GM12865 (cell line): ENCODE results near the gene TWSG1.

ENCODE experiments used
- DNase-seq: peaks from one replicate; pipeline ENCODE4 v3.0.0; 2010; ENCODE audit warnings: low read depth
- H3K4me3 ChIP-seq: 2 replicates; pipeline ENCODE4 v1.5.1; 2011; ENCODE audit warnings: mild to moderate bottlenecking, low read depth, low read length, control low read depth
- TF ChIP-seq, protein P1 (sequence below): IDR thresholded peaks from 2 replicates; pipeline ENCODE4 v1.5.1; 2011; ENCODE audit warnings: low read length, control low read depth, low read depth, inconsistent platforms; ENCODE audit not compliant: insufficient read depth; ENCODE audit errors: missing control alignments

The TWSG1 gene

DNA sequence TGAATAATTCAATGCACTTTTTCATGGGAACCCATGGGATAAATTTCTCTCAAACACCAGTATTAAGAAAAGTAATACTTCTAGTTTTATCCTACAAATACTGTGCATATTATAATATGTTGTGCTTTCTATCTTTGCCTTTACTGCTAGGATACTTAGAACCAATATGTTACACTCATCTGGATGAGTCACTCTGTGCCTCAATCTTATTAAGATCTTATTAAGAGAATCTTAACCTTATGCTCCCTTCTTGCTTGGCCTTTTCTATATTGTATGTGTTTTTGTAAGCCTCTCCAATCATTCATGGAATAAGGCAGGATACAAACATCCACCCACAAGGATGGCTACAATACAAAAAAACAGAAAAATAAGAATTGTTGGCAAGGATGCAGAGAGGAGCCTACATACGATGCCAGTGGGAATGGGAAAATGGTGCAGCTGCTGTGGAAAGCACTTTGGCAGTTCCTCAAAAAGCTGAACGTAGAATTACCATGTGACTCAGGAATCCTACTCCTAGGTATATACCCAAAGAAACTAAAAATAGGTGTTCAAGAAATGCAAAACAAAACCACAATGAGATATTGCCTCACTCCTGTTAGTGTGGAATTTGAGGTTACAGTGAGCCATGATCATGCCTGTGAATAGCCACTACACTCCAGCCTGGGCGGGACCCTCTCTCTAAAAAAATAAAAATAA, 10.7 kb upstream of the TWSG1 start:
- no peak for DNase-seq
- TF ChIP-seq, protein P1, sequence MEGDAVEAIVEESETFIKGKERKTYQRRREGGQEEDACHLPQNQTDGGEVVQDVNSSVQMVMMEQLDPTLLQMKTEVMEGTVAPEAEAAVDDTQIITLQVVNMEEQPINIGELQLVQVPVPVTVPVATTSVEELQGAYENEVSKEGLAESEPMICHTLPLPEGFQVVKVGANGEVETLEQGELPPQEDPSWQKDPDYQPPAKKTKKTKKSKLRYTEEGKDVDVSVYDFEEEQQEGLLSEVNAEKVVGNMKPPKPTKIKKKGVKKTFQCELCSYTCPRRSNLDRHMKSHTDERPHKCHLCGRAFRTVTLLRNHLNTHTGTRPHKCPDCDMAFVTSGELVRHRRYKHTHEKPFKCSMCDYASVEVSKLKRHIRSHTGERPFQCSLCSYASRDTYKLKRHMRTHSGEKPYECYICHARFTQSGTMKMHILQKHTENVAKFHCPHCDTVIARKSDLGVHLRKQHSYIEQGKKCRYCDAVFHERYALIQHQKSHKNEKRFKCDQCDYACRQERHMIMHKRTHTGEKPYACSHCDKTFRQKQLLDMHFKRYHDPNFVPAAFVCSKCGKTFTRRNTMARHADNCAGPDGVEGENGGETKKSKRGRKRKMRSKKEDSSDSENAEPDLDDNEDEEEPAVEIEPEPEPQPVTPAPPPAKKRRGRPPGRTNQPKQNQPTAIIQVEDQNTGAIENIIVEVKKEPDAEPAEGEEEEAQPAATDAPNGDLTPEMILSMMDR: no peak
- H3K4me3 ChIP-seq: no peak overlapping the region

DNA sequence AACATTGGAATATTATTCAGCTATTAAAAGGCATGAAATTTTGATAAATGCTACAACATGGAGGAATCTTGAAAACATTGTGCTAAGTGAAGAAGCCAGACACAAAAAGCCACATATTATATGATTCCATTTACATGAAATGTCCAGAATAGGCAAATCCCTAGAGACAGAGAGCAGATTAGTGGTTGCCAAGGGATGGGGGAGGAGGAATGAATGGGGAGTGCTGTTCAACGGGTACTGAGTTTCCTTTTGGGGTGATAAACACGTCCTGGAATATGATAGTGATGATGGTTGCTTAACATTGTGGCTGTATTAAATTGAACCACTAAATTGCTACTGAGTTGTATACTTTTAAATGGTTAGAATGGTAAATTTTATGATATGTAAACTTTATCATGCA, 8.9 kb upstream of the TWSG1 start:
- TF ChIP-seq, protein P1: no peak
- no peak overlapping the region for H3K4me3 ChIP-seq
- no peak for DNase-seq

DNA sequence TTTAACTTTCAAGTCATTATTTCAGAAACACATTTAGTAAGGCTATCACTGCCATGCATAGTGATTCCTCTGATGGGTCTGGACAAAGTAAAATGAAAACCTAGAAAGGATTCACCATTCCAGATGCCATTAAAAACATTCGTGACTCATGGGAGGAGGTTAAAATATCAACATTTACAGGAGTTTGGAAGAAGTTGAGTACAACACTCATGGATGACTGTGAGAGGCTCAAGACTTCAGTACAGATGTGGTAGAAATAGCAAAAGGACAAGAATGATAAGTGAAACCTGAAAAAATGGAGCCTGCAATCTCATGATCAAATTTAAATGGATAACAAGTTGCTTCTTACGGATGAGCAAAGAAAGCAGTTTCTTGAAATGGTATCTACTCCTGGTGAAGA, 5.8 kb upstream of the TWSG1 start:
- TF ChIP-seq, protein P1: no peak
- H3K4me3 ChIP-seq: no peak overlapping the region
- no peak for DNase-seq

DNA sequence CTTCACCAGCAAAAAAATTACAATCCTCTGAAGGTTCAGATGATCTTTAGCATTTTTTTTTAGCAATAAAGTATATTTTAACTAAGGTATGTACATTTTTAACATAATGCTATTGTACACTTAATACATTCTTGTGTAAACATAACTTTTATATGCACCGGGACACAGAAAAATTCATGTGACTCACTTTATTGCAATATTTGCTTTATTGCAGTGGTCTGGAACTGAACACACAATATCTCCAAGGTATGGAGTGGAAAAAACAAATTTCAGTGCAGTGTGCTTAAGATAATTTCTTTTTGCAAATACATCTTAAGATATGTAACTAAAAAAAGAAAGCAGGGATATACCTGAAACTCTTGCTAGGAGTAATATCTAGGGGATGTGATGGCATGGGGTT, 5.1 kb upstream of the TWSG1 start:
- no peak overlapping the region for H3K4me3 ChIP-seq
- TF ChIP-seq, protein P1: no peak
- DNase-seq: no peak

DNA sequence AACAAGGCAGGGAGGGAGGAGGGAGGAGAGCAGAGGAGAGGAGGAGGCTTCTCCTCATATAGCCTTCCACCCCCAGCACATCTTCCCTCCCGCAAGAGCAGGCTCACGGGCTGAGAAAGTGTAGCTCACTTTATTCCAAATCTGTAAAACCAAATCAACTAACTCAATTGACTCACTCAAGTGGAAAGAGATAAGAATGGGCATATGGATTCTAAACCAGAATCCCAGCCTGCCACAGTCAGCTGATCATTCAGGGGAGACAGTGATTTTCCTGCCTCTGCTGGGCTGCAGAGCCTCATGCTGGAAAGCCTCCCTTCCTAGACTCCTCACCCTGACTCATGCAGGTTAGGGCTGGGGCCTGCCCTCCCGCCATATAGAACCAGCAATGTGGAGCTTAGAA, 4.2 kb upstream of the TWSG1 start:
- H3K4me3 ChIP-seq: no peak overlapping the region
- TF ChIP-seq, protein P1: no peak
- no peak for DNase-seq

DNA sequence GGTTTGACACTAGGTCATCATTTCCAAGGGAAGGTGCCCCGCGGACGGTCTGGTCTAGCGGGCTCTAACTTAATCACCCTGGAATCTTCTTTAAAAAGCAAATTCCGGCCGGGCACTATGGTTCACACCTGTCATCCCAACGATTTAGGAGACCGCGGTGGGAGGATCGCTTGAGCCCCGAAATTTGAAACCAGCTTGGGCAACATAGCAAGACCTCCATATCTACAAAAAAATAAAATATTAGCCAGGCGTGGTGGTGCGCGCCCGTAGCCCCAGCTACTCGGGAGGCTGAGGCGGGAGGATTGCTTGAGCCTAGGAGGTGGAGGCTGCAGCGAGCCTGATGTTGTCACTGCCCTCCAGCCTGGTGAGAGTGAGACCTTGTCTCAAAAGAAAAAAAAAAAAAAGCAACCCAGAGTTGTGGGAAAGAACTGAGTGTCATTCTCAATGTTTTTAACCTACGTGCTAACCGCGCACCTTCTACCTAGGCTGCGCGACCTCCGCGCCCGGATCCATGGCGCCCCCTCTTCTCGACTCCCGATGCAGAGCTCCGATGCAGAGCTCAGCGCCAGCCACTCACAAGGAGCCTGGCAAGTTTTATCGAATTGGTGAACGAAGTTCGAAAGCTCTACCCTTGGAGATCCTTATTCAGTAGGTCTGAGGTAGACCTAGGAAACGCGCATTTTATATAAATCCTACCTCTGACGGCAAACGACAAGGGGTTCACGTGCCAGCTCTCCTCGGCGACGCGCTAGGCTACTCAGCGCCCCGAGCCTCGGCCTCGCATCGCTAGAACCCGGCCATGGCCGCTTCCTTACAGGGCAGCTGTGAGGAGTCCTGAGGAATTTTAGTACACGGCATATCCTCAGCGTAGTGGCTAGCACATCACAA, 888 bp upstream of the TWSG1 start:
- peak overlapping the region; percentile 77 for H3K4me3 ChIP-seq
- TF ChIP-seq, protein P1: no peak
- peak; percentile 3 for DNase-seq
